DMS53 treated with DMSO at 0.1 percent for 48 hours (cell line): ENCODE data around the gene KRT31.
"Not testable (repeated sequence)": the region's sequence is repeated elsewhere in the genome, so short reads cannot be mapped to it uniquely, and the experiment has no call there.

Experiments
- DNase-seq: peaks from one replicate; lab custom pipeline; 2025; ENCODE audit not compliant: unreplicated experiment; lab: John Stamatoyannopoulos, UW

KRT31 gene

DNA sequence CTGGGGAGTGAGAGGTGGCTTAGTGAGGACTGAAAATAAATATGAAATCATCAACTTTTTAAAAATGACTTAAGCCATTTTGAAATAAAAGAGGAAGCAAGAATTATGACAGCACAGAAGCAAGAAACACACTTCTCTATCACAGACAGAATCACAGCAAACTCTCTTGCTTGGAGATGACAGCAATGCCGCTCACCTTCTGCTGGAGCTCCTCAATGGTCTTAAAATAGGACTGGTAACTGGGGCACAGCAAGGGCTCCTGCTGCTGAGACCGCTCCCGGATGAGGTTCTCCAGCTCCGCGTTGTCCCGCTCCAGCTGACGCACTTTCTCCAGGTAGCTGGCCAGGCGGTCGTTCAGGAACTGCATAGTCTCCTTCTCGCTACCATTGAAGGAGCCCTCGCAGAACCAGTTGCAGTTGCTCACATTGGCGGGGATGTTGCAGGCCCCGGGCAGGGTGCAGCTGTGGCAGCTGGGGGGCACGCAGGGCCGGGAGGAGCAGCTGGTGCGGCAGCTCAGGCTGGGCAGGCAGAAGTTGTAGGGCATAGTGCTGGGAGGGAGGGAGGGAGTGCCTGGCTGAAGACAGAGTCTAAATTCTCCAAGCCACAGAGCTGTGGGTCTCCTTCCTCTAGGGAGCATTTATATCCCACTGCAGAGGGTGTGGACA is at the start of gene KRT31:
KRT31 (minus strand) TSS at position 613 of the 665 bp plus-strand sequence; CDS start at position 544, 69 bp downstream.
- DNase-seq, result no peak

DNA sequence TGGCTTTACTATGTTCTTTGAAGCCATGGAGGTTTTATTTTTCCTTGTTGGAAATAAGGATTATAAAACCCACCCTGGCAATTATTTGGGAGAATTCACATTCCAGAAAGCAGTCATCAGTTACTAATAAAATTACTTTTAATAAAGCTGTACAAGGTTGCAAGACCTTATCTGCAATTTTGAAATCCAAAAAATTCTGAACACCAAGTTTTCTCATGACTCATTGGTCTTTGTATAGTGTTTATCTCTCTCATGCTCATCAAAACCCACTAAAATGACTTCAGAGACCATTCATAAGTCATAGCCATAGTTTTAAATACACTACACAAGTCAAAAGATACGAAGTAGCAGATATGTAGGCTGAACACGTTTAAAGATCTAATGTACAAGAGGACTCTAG is 49.4 kb upstream of the KRT31 start:
- DNase-seq, result no peak

DNA sequence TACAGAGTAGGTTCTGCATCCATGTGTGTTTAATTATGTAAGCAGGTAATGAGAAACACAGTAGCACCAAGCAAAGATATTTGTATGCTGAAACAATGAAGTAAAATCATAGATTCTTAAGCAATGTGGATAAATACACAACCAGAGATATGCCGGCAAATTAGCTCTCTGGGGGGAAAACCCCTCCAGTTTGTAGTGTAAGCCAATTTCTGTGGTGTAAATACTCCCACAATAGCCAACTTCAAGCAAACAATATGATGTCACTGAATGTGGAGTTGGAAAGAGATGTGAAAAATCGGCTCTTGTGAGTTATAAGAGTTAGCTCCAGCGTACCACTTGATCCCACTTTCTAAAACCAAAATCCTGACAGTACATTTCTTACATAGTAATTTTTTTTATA is 47.2 kb upstream of the KRT31 start:
- no peak for DNase-seq

DNA sequence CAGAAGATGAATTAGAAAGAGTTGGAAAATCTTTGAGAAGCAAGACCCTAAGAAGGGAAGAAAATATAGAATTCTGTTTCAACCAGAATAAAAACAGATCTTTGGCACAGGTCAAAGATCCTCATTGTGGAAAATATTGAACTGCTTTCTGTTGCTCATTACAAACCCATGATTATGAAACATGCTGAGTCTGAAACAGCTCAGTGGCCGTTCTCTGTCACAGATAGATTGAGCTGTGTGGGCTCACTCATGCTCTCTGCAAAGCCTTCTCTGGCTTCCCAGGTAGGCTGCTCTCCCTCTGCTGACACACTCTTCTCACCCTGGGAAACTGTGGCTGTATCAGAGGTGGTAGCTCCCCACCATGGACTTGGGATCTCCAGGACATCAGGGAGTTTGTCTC is 46.8 kb upstream of the KRT31 start:
- DNase-seq, result no peak

DNA sequence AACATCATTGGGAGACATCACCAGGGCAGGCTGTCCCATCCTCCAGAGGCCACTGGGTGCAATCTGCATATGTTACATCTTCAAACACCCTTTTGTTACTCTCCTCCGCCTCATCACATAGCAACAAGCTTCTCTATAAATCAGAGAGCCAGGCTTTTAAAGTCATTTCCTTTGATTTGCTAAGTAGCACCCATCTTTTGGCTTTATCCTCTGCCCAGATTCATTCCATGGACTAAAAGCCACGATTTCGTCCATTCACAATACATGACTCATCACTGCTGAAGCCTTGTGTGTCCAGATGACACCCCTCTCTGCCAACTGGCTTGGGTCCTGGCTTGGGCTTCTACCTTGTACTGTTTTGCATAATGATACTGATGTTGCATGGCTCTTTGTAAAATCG is 45.3 kb upstream of the KRT31 start:
- DNase-seq, result no peak

GRCh38 chr17:41440531-41441033 is 43.2 kb upstream of the KRT31 start, which contains the start of gene KRT38:
Gene KRT38 (minus strand): TSS chr17:41440983. CDS start chr17:41440921, 62 bp downstream.
- no peak for DNase-seq

DNA sequence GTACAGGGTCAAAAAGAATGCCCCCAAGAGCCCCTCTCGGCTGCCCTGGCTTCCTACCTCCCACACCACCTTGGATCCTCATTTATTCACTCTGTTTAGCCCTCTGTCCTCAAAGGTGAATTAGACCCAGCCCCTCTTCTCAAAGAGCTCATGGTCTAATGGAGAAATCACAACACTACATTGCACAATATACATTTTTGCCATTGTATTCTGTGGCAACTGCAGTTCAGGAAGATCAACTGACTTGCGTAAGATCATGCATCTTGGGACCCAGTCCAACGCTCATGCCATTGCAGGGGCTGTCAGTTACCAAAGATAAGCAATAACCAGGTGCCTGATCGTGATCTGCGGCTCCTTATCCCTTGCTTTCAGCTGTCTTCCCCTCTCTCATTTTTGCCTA is 42.0 kb upstream of the KRT31 start:
- no peak for DNase-seq

- no peak for DNase-seq
These were observed 40.4 kb upstream of the KRT31 start for GRCh38 chr17:41437769-41438168.

GRCh38 chr17:41437254-41437653 is 39.8 kb upstream of the KRT31 start:
- DNase-seq, result no peak

- no peak for DNase-seq
These were observed 37.0 kb upstream of the KRT31 start for GRCh38 chr17:41434415-41434814.

- no peak for DNase-seq
These were observed 36.6 kb upstream of the KRT31 start for GRCh38 chr17:41434005-41434404.

DNA sequence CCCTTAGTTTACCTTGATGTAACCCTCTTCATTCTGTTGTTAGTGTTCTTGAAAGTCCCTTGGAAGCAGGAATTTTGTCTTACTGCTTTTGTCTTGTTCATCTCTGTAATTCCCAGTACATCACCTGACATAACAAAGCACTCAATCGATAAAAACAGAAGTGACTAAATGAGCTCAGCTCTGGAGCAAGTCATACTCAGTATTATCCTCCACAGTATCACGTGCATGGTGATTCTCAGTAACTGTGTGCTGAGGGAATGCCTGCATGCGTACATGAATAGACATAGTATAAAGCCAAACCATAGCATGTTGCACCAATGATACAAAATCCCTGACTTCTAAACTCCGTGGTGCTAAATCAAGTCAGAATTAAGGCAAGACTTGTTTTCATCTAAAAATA is 36.2 kb upstream of the KRT31 start:
- DNase-seq, result no peak

- DNase-seq, result not testable (repeated sequence)
These were observed 33.0 kb upstream of the KRT31 start for GRCh38 chr17:41430376-41430775.

- DNase-seq, result no peak
These were observed 32.3 kb upstream of the KRT31 start for GRCh38 chr17:41429667-41430066.

DNA sequence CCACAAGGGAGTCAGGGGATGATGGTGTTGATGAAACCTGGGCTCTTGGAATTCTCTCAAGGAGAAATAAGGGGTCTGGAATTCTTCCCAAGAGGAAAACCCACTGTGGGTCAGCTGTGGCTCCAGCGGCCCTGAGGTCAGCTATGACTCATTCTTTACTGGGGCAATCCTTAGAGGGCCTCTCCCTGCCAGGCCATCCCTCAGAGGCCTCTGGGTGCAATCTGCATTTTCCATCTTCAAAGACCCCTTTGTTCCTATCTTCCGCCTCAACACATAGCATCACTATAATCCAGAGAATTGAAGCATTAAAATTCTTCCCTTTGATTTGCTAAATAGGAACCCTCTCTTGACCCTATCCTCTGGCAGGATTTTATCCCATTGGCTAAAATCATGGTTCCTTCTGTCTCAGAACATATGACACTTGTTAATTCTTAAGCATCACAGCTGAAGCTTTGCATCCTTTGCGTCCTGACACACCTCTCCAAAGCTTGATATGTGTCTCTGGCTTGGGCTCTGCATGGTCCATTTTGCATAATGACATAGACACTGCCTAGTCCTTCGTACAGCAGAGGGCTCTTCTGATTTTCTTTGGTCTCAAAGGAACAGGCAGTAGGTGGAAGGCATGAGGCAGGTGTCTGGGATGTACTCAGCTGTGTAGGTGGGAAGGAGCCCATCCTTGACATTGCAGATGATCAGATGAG is 31.3 kb upstream of the KRT31 start:
- no peak for DNase-seq

DNA sequence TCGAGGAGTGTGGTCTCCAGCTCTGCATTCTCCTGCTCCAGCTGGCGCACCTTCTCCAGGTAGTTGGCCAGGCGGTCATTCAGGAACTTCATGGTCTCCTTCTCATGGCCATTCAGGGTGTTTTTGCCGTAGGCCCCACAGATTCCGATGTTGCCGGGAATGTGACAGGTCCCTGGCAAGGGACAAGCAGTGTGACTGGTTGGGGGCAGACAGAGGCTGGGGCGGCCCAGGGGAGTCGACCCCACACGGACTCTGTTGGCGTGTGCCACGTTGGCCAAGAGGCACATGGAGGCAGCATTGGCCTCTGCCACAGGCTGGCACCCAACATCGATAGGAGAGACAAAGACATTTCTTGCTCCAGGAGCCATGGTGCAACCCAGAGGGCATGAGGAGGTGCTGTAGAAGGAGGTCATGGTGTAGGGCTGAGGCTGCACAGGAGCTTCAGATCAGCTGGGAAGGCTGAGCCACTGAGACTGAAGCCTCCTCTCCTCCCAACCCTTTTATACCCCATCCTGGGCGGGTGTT is 26.8 kb upstream of the KRT31 start, which contains the start of gene KRT37:
KRT37 (minus strand) TSS at position 475 of the 525 bp plus-strand sequence; CDS start at position 413, 62 bp downstream.
- DNase-seq, result no peak

DNA sequence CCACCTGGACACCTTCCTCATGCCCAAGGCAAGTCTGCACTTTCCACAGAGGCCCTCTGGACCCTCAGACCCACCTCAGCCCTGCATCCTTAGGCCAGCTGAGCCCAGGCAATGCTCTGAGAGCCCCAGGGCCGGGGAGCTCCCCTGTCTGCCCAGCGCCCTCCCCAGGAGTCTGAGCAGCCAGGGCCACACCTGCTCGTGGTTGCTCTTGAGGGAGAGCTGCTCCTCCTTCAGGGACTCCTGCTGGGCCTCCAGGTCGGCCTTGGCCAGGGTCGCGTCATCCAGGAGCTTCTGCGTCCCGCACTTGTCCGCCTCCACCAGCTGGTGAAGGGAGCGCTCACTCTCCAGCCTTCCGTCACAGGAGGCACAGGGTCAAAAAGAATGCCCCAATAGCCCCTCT is 25.2 kb upstream of the KRT31 start:
- not testable (repeated sequence) for DNase-seq

DNA sequence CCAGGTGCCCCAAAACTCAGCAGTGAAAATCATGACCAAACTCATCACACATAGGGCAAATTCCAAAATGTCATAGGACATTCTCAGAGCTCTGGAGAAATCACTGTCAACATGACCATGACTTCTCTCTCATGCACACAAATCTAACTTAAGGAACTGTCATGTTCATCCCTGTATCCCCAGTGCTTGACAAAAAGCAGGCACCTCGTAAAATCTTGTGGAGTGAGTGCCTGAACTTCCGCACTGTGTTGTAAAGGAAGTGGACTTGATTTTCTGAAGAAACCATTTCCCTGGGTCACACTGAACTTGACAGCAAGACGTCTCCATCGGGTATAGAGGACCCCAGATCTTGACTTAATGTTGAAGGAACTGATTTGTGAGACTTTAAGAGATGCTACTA is 24.2 kb upstream of the KRT31 start:
- no peak for DNase-seq

- no peak for DNase-seq
These were observed 23.7 kb upstream of the KRT31 start for GRCh38 chr17:41421116-41421515.

- DNase-seq, result no peak
These were observed 22.7 kb upstream of the KRT31 start for GRCh38 chr17:41420134-41420533.

- no peak for DNase-seq
These were observed 22.3 kb upstream of the KRT31 start for GRCh38 chr17:41419716-41420115.
